ENCODE results near the gene IDS.
"Not testable (repeated sequence)": the region's sequence is repeated elsewhere in the genome, so short reads cannot be mapped to it uniquely, and the experiment has no call there.

The IDS gene

DNA sequence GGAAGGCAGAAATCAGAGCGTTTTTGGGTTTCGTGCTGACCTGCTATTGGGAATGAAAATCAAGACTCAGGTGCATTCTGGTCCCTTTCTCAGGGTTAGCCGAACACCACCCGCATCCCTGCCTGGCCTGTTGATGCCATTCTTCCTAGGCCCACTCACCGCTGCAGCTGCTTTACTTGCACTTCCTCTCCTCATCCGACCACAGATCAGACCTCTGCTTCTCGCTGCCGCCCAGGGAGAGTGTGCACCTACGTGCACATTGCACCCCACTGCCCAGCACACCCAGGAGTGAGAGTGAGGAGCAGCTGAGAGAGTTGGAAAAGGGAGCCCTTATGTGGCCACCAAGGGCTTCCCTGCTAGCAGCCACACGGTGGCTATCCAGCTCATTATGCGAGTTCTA, 32.4 kb upstream of the IDS start:
- H3K36me3 Mint-ChIP-seq (ENCODE audit: low read depth) = peaks cover 19% of the 10 kb centered on the region
- not testable (repeated sequence) for H3K4me3 Mint-ChIP-seq, H3K27ac Mint-ChIP-seq, H3K27me3 Mint-ChIP-seq, DNase-seq, H3K9me3 Mint-ChIP-seq
- peaks cover 12% of the 10 kb centered on the region for H3K4me1 Mint-ChIP-seq (ENCODE audit: low read depth)

DNA sequence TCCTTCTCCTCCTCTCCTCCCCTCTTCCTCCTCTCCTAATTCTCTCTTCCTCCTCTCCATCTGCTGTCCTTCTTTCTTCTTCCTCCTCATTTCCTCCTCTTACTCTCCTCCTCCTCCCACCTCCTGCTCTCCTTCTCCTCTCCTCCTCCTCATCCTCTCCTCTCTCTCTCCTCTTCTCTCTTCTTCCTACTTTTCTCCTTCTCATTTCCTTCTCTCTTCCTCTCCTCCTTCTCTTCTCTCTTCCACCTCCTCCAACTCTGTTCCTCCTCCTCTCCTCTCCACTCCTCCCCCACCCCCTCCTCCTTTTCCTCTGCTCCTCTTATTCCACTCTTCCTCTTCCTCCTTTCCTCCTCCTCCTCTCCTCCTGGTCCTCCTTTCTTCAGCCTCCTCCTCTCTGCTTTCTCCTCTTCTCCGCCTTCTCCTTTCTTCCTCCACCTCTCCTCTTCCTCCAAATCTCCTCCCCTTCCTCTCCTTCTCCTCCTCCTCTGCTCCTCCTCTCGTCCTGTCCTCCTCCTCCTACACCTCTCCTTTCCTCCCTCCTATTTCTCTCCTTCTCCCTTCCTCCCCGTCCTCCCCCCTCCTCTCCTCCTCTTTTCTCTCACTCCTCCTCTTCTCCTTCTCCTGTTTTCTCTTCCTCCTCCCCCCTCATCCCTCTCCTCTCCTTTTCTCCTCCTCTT, 30.0 kb upstream of the IDS start:
- H3K27ac Mint-ChIP-seq = not testable (repeated sequence)

DNA sequence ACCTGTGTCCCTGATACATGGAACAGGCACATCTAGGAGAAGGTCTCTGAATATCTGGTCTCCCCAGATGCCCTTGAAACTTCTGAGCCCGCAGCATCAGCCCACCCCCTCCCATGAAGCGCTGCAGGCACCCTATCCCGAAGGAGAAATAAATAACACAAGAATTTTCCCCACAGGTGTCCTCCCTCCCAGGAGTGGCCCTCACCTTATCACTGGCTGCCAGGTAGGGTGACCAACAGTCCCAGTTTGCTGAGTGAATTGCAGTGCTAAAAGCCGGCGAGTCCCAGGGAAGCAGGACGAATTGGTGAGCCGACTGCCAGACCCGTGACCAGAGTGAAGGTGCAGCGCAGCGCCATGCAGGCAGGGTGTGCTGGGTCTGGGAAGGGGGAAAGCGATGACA, 28.9 kb upstream of the IDS start:
- H3K9me3 Mint-ChIP-seq, H3K4me3 Mint-ChIP-seq, H3K27ac Mint-ChIP-seq, DNase-seq: not testable (repeated sequence)
- H3K27me3 Mint-ChIP-seq = peaks cover 11% of the 10 kb centered on the region
- H3K4me1 Mint-ChIP-seq (ENCODE audit: low read depth) = peaks cover 21% of the 10 kb centered on the region
- peaks cover 16% of the 10 kb centered on the region for H3K36me3 Mint-ChIP-seq (ENCODE audit: low read depth)

More for the DNA sequence above, 30.0 kb upstream of the IDS start:
- not testable (repeated sequence) for H3K27me3 Mint-ChIP-seq, H3K4me3 Mint-ChIP-seq, H3K9me3 Mint-ChIP-seq, DNase-seq
- peaks cover 25% of the 10 kb centered on the region for H3K4me1 Mint-ChIP-seq (ENCODE audit: low read depth)
- H3K36me3 Mint-ChIP-seq (ENCODE audit: low read depth) = peaks cover 16% of the 10 kb centered on the region

DNA sequence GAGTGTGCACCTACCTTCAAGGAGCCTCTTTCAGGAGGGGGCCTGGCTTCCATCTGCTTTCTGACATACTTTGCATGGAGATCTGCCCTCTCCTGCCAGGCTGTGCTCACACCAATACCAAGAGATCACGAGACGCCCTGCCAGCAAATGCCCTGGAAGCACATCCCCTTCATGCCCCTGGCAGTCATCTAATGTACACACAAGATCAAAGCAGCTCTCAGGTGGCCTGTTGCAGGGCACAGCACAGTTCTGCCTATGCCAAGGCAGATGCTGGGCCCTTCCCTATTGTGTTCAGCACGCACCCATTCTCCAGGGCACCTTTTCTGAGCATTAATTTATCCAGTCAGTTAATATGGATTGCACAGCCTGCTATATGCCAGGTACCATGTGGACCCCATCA, 27.8 kb upstream of the IDS start:
- Mint-ChIP-seq H3K27me3 (peaks cover 12% of the 10 kb centered on the region), H3K27ac (peak overlapping the region; percentile 29), H3K36me3 (ENCODE audit: low read depth) (peaks cover 16% of the 10 kb centered on the region), H3K4me1 (ENCODE audit: low read depth) (peaks cover 19% of the 10 kb centered on the region)
- not testable (repeated sequence) for H3K4me3 Mint-ChIP-seq, H3K9me3 Mint-ChIP-seq, DNase-seq

DNA sequence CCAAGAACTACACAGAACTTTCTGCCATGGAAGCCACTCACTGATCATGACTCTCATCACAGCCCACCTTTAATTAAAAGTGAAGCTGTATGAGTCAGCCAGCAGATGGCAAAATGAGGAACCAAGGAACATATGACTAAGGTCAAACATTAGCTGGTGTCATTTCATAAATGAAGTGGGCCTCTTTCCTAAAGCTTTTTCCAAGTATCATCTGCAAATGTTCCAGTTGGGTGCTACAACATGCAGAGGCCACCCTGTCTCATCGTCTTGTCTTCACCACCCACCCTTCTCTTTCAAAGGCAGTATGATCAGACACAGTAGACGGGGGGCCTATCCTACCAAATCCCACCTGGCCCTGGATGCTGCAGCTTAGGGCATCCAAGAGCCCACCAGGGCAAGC, 26.5 kb upstream of the IDS start:
- peak overlapping the region; percentile 80 for H3K27ac Mint-ChIP-seq
- no peak for DNase-seq
- H3K9me3 Mint-ChIP-seq = no peaks in the 10 kb centered on the region
- peaks cover 16% of the 10 kb centered on the region for H3K36me3 Mint-ChIP-seq (ENCODE audit: low read depth)
- peaks cover 12% of the 10 kb centered on the region for H3K27me3 Mint-ChIP-seq
- peaks cover 24% of the 10 kb centered on the region for H3K4me1 Mint-ChIP-seq (ENCODE audit: low read depth)
- no peak overlapping the region for H3K4me3 Mint-ChIP-seq

DNA sequence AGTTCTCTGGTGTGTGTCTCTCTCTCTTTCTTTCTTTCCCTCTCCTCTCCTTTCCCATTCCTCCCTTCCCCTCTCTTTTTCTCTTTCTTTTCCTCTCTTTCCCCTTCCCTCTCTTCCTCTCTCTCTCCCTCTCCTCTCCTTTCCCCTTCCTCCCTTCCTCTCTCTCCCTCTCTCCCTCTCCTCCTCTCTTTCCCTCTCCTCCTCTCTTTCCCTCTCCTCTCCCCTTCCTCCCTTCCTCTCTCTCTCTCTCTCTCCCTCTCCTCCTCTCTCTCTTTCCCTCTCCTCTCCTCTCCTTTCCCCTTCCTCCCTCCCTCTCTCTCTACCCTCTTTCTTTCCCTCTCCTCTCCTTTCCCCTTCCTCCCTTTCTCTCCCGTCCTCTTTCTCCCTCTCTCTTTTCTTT, 23.3 kb upstream of the IDS start:
- peaks cover 38% of the 10 kb centered on the region for H3K4me1 Mint-ChIP-seq (ENCODE audit: low read depth)
- peaks cover 7% of the 10 kb centered on the region for H3K27me3 Mint-ChIP-seq
- H3K27ac Mint-ChIP-seq = no peak overlapping the region
- H3K36me3 Mint-ChIP-seq (ENCODE audit: low read depth) = peaks cover 8% of the 10 kb centered on the region
- DNase-seq = no peak
- no peak overlapping the region for H3K4me3 Mint-ChIP-seq
- H3K9me3 Mint-ChIP-seq = no peaks in the 10 kb centered on the region

DNA sequence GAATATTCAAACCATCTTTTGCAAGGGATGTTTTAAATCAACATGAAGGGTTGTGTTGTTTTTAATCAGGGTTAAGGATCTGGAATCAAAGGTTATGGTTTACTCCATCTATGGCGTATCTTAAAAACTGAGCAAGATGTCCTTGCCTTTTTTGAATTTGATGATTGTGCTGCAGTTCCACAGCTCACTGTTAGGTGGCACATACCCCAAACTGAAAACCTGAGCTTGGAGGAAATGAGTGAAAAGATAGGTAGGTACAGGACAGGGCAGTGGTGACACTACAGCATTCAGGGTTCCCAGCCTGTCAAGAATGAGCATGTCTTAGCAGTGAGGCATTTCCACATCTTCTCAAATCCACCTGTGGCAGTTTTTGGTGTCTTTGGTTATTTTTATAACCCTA, 22.6 kb upstream of the IDS start:
- Mint-ChIP-seq H3K9me3 (no peaks in the 10 kb centered on the region), H3K4me3 (no peak overlapping the region), H3K27ac (peak overlapping the region; percentile 1), H3K4me1 (ENCODE audit: low read depth) (peaks cover 41% of the 10 kb centered on the region), H3K27me3 (peaks cover 7% of the 10 kb centered on the region), H3K36me3 (ENCODE audit: low read depth) (peaks cover 8% of the 10 kb centered on the region)
- DNase-seq = no peak

DNA sequence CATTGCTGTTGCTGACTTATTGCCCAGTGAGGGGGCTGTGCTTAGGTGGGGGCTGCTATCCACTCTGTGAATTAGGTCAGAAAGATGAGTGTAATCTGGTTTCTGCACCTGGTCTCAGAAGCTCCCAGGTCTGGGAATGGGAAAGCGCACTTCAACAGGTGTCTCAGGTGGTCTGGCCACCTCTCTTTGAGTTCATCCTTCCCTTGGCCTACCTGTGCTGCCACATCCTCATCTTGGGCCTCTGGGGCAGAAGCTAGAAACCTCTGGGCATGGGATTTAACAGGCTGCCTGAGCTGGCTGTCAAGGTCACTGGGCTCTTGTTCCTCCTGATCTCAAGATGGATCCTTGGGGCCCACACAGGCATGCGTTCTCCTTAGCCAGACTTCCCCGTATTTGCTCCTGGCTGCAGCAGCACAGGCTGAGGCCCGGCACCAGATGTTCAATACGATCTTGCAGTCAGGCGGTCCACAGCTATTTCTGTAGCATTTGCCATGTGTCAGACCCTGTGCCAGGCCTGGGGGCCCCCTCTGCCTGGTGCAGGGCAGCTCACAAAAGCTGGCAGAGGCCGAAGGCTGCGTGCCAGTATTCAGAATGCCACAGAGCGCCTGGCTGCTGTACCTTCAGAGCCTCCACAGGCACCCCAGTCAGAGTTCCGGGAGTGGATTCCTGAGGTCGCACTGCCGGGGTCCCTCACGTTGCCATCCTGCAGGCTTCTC, 21.4 kb upstream of the IDS start:
- Mint-ChIP-seq H3K4me1 (ENCODE audit: low read depth) (peaks cover 37% of the 10 kb centered on the region), H3K27ac (peak overlapping the region; percentile 50)
- not testable (repeated sequence) for H3K36me3 Mint-ChIP-seq (ENCODE audit: low read depth); H3K4me3 Mint-ChIP-seq; DNase-seq; H3K27me3 Mint-ChIP-seq; H3K9me3 Mint-ChIP-seq

DNA sequence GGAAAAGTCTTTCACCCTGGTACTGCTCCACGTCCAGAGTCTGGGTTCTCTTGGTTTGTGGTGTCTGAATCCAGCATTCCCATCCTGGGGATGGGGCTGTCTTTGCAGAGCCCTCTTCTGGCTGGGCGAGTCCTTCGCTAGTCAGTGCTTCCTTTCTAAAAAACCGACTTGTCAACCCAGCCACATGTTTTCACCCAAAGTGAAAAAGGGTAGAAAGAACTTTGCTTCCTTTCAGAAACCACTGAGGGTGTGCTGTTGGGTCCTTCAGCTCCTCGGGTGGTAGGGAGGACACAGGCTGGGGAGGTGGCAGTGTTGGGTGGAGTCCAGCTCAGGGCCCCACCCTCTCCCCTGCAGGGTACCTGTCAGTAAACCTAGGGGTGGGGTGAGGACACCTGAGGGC, 20.8 kb upstream of the IDS start:
- H3K9me3 Mint-ChIP-seq; DNase-seq; H3K36me3 Mint-ChIP-seq (ENCODE audit: low read depth); H3K4me3 Mint-ChIP-seq; H3K27me3 Mint-ChIP-seq: not testable (repeated sequence)
- H3K4me1 Mint-ChIP-seq (ENCODE audit: low read depth) = peaks cover 37% of the 10 kb centered on the region
- peak overlapping the region; percentile 84 for H3K27ac Mint-ChIP-seq

DNA sequence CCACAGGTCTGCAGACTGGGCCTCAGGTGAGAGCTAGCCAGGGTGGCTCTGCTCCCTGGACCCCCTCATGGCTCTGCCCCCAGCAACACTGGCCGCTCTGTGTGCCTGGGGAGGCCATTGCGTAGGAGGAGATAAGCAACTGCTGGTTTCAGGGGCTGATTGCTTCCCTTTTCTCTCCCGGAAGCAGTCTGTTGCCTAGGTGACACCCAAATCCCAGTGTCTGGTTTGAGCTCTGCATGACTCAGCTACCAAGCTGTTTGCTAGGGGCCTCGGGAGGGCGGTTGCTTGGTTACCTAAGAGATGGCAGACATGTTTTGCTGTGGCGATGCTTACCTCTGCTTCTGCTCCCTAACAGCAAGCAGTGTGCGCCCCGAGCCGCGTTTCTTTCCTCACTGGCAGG, 20.3 kb upstream of the IDS start:
- peak; percentile 62 for DNase-seq
- not testable (repeated sequence) for H3K27me3 Mint-ChIP-seq; H3K36me3 Mint-ChIP-seq (ENCODE audit: low read depth); H3K9me3 Mint-ChIP-seq; H3K4me3 Mint-ChIP-seq
- Mint-ChIP-seq H3K27ac (peak overlapping the region; percentile 71), H3K4me1 (ENCODE audit: low read depth) (peaks cover 41% of the 10 kb centered on the region)

DNA sequence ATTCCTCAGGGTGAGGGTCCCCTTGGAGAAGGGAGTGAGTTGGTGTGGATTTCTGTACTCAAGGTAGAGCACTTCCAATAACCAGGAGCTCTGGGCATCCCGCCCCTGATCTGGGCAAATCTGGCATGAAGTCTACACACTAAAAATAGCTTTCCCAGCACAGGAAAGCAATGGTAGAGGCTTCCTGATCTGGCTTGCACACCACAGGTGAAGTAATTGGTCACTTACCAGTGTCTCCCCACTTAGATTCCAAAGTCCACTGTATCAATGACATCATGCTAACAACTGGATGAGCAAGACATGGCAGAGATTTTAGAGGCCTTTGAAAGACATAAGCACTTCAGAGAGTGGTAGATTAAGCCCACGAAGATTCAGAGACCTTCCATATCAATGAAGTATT, 17.8 kb upstream of the IDS start:
- no peak for DNase-seq
- H3K4me3 Mint-ChIP-seq = no peak overlapping the region
- peaks cover 45% of the 10 kb centered on the region for H3K4me1 Mint-ChIP-seq (ENCODE audit: low read depth)
- H3K9me3 Mint-ChIP-seq = no peaks in the 10 kb centered on the region
- no peak overlapping the region for H3K27ac Mint-ChIP-seq
- H3K27me3 Mint-ChIP-seq = peaks cover 9% of the 10 kb centered on the region
- no peaks in the 10 kb centered on the region for H3K36me3 Mint-ChIP-seq (ENCODE audit: low read depth)

DNA sequence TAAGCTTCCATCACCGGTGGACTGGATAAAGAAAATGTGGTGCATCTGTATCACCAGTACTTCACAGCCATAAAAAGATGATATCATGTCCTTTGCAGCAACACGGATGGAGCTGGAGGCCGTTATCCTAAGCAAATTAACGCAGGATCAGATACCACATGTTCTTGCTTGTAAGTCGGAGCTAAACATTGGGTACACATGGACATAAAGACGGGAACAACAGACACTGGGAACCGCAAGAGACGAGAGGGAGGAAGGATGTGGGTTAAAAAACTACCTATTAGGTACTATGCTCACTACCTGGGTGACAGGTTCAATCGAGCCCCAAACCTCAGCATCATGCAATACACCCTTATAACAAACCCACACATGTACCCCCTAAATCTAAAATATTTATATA, 16.3 kb upstream of the IDS start:
- no peak for DNase-seq
- Mint-ChIP-seq H3K9me3 (no peaks in the 10 kb centered on the region), H3K4me1 (ENCODE audit: low read depth) (peaks cover 45% of the 10 kb centered on the region), H3K36me3 (ENCODE audit: low read depth) (no peaks in the 10 kb centered on the region), H3K4me3 (no peak overlapping the region), H3K27ac (no peak overlapping the region), H3K27me3 (peaks cover 16% of the 10 kb centered on the region)

DNA sequence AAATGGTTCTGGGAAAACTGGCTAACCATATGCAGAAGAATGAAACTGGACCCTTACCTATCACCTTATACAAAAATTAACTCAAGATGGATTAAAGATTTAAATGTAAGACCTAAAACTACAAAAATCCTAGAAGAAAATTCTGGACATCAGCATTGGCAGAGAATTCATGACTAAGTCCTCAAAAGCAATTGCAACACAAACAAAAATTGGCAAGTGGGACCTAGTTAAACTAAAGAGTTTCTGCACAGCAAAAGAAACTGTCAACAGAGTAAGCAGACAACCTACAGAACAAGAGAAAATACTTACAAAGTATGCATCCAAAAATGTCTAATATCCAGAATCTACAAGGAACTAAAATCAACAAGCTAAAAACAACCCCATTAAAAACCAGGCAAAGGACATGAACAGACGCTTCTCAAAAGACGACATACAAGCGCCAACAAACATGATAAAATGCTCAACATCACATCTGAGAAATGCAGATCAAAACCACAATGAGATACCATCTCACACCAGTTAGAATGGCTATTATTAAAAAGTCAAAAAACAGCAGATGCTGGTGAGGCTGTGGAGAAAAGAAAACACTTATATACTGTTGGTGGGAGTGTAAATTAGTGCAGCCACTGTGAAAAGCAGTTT, 15.7 kb upstream of the IDS start:
- not testable (repeated sequence) for DNase-seq; H3K27ac Mint-ChIP-seq; H3K9me3 Mint-ChIP-seq; H3K36me3 Mint-ChIP-seq (ENCODE audit: low read depth)
- Mint-ChIP-seq H3K4me3 (peak overlapping the region; percentile 9), H3K4me1 (ENCODE audit: low read depth) (peaks cover 46% of the 10 kb centered on the region), H3K27me3 (peaks cover 20% of the 10 kb centered on the region)

DNA sequence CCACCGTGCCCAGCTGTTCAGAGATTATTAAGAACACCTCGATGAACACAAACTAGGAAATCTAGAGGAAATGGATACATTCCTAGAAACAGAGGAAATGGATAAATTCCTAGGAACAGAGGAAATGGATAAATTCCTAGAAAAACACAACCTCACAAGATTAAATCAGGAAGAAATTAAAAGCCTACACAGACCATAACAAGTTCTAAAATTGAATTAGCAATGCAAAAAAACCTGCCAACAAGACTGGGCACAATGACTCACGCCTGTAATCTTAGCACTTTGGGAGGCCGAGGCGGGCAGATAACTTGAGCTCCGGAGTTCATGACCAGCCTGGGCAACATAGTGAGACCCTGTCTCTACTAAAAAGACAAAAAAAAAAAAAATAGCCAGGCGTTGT, 13.1 kb upstream of the IDS start:
- Mint-ChIP-seq H3K9me3 (no peaks in the 10 kb centered on the region), H3K4me3 (no peak overlapping the region), H3K27me3 (peaks cover 23% of the 10 kb centered on the region), H3K27ac (no peak overlapping the region), H3K4me1 (ENCODE audit: low read depth) (peaks cover 52% of the 10 kb centered on the region), H3K36me3 (ENCODE audit: low read depth) (no peaks in the 10 kb centered on the region)
- no peak for DNase-seq

DNA sequence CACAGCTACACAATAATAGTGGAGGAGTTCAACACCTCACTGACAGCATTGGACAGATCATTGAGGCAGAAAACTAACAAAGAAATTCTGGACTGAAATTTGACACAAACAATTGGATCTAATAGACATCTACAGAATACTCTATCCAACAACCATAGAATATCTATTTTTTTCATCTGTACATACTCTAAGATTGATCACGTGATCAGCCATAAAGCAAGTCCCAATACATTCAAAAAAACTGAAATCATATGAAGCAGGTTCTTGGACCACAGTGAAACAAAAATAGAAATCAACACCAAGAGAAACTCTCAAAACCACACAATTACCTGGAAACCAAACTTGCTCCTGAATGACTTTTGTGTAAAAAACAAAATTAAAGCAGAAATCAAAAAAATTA, 12.2 kb upstream of the IDS start:
- peaks cover 23% of the 10 kb centered on the region for H3K27me3 Mint-ChIP-seq
- no peaks in the 10 kb centered on the region for H3K9me3 Mint-ChIP-seq
- no peaks in the 10 kb centered on the region for H3K36me3 Mint-ChIP-seq (ENCODE audit: low read depth)
- DNase-seq = no peak
- no peak overlapping the region for H3K4me3 Mint-ChIP-seq
- peaks cover 50% of the 10 kb centered on the region for H3K4me1 Mint-ChIP-seq (ENCODE audit: low read depth)
- no peak overlapping the region for H3K27ac Mint-ChIP-seq
